GM21381 (cell line): Measurements from ENCODE around the gene HIVEP1.
"Not testable (repeated sequence)": the region's sequence is repeated elsewhere in the genome, so short reads cannot be mapped to it uniquely, and the experiment has no call there.

Source experiments
- ATAC-seq: cut with Tn5 transposase; IDR thresholded peaks from one replicate; pipeline ENCODE4 v1.9.1; 2021; ENCODE audit warnings: mild to moderate bottlenecking, moderate library complexity; ENCODE audit not compliant: unreplicated experiment

The HIVEP1 gene

DNA sequence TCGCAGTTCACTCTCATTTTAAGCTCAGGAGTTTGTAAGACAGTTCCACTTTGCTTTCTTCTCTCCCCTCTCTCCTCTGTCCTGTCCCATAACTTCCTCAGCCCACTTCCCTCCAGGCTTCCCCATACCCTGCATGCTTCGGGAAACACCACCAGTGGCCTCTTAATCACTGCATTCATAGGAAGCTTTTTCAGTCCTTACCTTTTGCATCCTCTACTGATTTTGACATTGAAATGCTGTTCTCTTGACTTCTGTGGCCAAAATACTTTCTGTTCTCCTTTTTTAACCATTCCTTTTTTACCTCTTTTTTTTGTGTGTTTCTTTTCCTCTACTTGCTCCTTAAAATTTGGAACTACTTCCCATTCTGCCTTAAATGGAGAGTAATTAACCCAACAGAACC is 69.7 kb downstream of the HIVEP1 start:
- no peak for ATAC-seq

DNA sequence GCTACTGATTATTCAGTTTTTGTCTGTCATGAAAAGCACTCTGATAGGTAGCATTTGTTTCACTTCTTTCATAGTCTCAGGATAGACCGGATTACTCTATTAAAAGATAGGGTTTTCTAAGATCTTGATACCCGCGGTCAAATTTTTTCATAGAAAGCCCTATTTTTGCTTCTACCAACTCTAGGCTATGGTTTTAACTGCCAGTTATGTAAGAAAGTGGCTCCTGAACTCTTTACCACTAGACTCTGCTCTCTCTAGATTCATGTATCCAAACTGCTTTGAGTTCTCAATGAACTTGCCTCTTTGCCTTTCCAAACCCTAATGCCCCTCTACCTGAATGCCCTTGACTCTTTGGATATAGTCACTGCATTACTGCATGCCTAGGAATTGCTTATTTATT is 70.3 kb downstream of the HIVEP1 start:
- no peak for ATAC-seq

DNA sequence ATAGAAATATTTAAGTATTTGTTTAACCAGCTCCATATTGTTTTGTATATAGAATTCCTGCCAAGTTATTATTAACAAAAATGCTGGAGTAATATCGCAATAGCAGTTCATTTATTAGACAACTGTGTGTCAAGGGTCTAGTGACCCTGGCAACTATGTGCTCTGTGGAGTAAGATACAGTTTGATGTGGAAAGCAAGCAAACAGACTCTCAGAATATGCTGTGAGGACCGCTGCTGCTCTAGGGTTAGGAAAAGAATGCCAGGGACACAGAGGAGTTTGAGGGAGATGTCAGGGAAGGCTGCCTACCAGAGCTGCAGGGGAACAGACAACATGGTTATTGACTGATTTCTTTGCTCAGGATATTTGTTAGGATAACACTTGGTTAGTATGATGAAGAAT is 71.2 kb downstream of the HIVEP1 start:
- no peak for ATAC-seq

DNA sequence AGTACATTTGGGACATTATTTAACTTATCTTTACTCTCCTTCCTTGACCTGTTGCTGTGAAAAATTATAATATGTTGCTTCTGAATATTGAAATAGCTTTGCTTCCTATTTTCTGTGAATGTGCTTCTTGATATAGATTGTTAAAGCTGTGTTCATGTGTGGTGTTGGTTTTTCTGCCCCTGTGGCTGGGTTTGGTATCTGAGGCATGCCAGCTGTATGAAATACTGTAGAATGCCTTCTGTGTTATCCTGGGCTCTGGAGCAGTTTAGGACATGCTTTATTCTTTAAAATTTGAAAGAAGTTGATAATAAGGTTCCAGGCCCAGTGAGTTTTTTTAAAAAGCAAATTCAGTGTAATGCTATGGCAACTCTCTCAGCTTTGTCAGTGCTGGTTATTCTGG is 71.7 kb downstream of the HIVEP1 start:
- ATAC-seq, result no peak

DNA sequence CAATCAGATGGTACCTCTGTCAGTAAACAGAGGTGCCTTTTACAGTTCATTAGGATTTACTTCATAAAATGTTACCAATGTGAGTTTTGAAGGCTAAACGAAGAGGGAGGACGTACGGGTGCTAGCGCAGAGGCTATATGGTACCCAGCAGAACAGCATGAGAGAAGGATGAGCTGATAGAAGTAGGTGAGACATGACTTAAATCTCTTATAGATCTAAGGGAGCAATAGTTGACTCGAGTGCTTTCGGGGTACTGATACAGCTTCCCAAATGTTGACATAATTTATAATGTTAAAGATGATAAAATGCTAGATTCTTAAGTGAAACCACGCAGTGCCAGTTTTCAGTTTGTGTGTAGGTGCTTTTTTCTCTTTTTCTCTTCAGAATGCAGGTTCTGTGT is 72.6 kb downstream of the HIVEP1 start:
- no peak for ATAC-seq

DNA sequence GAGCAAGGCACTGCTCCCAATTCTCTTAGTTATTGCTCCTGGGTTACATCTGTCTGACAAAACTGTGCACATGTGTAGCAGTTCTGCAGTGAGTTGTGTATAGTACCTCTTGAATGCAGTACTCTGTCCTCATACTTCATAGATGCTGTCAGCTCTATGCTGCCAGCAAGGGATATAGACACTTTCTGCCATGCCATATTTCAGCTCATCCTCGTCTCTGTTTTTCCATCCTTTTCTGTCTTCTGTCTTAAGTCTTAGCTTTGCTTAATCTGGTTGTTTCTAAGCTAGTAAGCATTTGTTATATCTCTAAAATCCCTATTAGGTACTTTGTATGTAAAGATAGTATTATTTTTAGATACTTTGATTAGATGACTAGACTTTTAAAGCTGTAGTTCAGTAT is 76.4 kb downstream of the HIVEP1 start:
- ATAC-seq, result no peak

DNA sequence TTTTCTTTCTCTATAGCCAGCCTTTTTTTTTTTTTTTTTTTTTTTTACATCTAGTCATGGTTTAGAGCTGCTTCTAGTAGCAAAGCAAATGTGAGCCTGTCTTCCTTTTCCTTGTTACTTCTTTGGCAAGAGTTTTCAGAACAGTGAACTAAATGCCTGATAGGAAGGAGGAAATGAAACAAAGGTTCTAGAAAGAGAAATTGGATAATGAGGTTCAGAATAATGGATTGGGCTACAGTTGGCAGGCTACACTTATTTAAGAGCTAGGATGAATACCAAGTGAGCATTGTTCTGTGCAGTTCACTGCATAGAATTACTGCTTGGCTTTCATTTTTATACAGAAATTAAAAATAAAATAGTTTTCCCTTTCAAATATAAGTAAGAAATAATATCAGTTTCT is 78.6 kb downstream of the HIVEP1 start:
- no peak for ATAC-seq

DNA sequence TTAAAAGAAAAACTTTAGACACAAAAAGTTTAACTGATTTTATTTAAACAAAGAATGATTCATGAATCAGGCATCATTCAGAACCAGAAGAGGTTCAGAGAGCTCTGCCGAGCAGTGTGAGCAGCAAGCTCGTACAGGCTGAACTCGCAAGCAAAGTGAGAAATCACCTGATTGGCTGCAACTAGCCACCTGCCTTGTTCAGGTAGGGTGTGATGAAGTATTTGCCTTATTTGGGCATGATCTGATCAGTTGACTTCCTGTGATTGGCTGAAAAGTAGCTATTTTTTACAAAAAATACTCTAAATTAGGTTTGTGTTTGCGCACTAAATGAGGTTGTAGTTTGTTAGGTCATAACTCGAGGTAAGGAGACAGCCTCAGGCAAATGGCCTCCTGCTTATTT is 80.7 kb downstream of the HIVEP1 start:
- ATAC-seq, result no peak

DNA sequence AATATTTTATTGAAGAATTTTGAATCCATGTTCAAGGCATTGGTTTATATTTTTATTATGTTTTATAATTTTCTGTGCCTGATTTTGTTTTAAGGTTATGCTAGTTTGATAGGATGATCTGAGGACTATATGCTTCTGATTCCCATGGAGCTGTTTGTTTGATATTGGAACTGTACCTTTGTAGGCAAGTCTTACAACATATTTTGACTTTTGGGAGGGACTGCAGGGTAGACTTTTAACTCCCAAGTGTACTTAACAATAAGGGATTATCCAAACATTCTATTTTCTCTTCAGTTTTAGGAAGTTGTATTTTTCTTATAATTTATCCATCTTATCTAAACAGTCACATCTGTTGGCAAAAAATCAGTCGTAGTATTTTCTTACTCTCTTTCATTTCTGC is 82.6 kb downstream of the HIVEP1 start:
- ATAC-seq, result no peak

DNA sequence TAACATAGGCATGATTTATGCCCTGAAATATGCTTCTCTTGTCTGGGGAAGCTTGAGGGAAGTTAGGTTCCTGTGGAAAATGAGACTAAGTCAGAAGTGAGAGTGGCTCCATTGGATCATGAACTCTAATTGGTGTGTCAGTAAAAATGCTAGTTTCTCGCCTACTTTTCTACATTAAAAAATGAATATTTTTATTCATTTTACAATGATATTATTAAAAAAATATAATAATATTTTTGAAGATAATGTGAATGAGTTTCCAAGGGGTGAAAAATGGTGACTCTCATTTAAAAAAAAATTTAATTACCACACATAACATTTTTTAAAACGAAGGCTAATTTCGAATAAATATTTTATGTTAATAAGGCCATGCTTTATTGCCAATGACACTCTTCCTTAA is 84.2 kb downstream of the HIVEP1 start:
- ATAC-seq, result no peak

DNA sequence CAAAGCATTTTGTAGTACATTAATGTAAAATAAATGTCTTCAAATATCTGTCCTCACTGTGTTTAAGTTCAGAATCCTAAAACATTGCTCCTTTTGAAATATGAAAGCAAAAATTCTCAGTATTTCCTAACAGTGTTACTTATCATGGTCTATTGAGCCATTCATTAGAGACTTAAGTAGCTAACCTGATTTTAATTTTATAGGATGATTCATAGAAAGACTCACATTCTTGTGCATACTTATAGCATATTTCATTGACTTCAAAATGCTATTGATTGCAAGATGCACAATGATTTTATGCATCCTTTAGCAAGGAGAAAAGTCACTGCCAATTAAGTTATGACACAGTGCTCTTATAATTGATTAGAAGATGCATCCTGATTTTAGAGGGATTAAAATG is 85.7 kb downstream of the HIVEP1 start:
- no peak for ATAC-seq

DNA sequence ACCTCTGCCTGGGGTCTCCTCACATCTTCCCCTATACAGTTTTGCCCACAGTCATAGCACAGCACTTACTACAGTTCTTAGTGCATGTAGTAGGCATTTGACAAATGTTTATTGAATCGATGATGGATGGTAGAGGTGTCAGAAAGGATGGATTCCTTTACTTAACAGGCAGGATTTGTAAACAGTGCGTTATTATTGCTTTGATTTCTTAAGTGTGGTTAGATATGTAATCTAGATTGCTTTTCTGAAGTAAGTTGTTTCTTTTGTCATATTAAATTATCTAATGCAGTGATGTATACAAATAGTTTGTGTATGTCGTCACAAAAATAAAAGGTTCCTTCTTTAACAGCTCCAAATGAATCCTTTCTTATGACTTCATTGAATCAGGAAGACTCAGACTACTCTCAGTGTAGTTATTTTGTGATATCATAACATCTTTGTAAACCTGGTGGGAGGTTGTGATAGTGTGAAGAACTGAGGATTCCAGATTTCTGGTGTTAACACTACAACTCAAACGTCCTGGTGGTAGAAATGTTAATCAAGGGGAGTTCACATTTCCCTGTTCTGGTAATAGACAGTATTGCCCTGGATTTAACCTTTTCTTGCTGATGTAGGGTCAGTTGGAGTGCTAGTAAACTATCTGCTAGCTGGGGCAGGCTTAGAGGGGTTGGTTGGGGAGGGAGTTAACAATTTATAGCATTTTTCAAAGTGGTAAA is 87.7 kb downstream of the HIVEP1 start:
- ATAC-seq, result no peak

DNA sequence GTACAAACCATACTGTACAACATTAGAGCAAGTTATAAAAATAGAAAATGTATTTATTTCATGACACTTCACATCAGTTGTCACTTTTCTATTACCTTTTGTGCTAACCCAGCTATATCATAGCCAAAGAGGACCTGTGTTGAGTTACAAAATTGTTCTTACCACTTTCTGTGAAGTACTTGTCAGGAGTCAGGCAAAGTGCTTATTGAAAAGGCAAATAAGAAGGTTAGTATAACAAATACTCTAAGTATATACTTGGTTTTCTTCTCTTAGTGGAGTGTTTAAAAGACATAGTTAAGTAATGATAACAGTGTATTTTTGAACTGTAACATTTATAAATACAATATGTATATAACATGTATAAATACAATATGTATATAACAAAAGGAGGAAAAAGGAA is 88.9 kb downstream of the HIVEP1 start:
- ATAC-seq, result no peak

DNA sequence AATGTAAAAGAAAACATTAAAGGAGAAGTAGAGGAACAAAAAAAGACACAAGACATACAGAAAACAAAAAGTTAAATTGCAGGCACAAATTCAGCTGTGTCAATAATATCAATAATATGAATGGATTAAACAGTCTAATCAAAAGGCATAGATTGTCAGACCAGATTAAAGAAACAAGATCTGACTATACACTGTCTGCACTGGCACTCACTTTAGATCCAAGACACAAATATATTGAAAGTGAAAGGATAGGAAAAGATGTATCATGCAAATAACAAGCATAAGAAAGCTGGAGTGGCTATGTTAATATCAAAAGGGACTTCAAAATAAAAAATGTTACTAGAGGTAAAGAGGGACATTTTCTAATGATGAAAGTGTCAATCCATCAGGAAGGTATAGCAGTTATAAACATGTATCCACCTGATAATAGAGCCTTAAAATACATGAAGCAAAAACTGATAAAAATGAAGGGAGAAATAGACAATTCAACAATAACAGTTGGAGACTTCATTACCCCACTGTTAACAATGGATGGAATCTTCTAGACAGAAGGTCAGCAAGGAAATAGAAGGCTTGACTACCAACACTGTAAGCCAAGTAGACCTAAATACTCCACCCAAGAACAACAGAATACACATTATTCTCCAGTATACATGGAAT is 89.7 kb downstream of the HIVEP1 start:
- no peak for ATAC-seq

DNA sequence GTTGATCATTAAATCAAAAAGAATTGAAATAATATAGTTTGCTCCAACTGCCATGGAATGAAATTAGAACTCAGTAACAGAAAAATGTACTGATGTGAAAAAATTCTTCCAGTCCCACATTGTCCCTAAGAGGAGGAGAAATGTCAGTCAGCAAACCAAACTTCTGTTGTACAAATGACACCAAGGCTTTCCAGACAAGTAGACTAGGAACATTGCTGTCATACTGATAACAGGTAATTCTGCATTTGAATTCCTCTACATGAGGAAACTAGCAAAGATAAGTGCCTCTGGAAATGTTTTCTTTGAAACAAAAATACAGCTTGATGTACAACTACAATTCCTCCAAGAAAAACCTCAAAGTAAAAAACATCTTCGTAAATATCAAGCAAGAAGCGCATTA is 90.2 kb downstream of the HIVEP1 start:
- ATAC-seq, result no peak

DNA sequence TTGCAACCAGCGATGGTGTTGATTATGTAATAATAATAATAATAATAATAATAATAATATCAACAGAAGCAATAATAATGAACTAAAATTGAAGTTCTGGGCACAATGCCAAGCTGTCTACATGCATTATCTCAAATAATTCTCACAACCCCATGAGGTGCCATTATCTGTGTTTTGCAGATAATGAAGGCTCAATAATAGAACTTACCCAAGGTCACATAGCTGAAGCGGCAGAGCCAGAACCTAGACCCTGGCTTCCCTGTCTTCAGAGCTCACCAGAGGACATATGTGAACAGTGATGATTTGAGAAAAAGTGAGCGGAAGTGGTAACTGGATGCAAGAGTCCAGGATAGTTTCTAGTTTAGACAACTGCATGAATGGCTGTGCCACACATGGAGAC is 91.0 kb downstream of the HIVEP1 start:
- ATAC-seq, result no peak

DNA sequence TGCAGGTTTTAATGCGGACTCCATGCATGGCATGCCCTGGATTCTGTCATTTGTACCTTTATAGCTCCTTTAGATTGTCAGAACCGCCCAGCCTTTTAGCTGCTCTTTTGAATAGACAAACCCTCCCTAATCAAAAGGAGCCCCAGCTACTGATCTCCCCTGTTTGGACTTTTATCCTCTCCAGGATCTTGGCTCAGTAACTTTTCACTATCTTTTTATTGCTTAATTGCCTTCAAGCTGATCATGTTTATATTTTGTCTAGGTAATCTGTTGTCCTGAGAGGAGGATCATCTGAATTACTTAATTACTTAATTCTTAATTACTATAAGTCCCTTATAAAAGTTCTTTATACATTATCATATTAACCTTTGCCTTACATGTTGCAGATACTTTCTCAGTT is 93.2 kb downstream of the HIVEP1 start:
- ATAC-seq, result no peak

DNA sequence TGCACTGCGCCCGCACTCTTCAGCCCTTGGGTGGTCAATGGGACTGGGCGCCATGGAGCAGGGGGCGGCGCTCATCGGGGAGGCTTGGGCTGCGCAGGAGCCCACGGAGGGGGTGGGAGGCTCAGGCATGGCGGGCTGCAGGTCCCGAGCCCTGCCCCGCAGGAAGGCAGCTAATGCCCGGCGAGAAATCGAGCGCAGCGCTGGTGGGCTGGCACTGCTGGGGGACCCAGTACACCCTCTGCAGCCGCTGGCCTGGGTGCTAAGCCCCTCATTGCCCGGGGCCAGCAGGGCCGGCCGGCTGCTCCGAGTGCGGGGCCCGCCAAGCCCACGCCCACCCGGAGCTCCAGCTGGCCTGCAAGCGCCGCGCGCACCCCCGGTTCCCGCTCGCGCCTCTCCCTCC is 96.3 kb downstream of the HIVEP1 start:
- not testable (repeated sequence) for ATAC-seq

DNA sequence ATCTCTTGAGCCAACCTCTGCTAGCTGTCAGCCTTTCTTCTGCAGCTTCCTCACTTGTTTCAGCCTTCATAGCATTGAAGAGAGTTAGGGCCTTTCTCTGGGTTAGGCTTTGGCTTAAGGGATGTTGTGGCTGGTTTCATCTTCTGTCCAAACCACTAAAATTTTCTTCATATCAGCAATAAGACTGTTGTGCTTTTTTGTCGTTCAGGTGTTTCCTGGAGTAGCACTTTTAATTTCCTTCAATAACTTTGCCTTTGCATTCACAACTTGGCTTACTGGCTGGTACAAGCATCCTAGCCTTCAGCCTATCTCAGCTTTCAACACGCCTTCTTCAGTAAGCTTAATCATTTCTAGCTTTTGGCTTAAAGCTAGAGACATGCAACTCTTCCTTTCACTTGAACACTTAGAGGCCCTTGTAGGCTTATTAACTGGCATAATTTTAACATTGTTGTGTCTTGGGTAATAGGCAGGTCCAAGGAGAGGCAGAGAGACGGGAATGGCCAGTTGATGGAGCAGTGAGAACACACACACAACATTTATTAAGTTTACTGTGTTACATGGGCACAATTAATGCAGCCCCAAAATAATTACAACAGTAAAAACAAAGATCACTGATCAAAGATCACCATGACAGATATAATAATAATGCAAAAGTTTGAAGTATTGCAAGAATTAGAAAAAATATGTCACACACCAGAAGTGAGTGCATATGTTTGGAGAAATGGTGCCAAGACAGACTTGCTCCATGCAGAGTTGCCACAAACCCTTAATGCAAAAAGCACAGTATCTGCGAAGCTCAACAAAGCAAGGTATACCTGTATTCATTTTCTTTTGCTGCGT is 98.6 kb downstream of the HIVEP1 start:
- no peak for ATAC-seq

DNA sequence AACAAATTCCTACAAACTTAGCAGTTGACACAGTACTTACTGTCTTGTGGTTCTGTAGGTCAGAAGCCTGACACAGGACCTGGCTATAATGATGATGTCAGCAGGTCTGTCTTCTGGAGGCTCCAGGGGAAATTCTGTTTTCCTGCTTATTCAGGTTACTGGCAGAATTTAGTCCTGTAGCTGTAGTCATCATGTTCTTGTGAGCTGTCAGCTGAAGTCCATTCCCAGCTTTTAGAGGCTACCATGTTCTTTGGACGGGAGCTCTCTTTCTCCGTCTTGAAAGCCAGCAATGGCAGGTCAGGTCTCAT is 99.2 kb downstream of the HIVEP1 start:
- no peak for ATAC-seq

DNA sequence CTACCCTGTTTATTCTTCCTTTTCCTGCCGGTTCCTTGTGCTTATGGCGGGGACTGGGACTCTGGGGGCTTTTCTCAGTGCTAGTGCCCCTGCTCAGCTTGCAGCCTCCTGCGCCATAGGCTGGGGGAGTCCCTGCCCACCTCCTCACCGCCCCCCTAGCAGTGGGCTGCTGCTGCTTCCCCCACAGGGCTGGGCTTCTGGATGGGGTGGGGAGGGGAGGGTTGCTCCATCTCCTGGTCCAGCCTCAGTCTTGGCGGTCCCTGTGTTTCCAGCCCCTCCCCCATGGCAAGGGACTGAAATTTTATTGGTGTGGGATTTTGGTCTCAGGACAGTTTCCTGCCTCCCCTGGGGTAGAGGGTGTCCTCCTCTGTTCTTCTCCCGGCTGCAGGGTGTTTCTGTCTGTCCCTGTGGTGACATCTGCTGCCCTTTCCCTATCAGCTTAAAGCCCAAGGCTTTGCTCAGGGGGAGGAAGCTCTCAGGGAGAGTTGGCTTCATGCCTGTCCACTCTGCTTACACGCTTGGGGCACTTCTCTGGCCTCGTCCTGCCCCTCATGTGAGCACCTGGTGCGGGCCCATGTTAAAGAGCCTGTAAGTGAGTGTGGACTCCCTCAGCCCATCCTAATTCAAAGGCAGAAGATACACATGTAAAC is 100.6 kb downstream of the HIVEP1 start:
- ATAC-seq, result peak; percentile 3

DNA sequence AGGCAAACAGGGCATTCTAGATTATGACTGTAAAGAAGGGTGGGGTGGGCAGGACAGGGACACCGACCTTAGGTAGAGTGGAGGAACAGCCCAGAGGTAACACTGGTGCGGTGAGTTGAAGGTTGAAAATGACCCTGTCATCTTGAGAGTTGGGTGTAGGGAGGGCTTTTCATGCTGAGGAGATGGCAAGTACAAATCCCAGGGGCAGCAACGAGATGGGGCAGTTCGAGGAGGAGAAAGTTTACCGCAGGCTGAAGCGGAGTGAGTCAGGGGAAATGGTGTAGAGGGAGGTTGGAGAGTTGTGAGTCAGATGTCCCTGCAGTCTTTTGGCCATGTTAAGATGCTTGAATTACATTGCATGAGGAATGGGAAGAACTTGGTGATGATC is 101.1 kb downstream of the HIVEP1 start:
- ATAC-seq, result peak; percentile 32
